NB4 (cell line): Measurements from ENCODE around the gene PDE9A.

Source experiments
- POLR2A ChIP-seq: IDR thresholded peaks from 2 replicates; pipeline ENCODE4 v1.6.1; 2011; ENCODE audit warnings: mild to moderate bottlenecking; ENCODE audit not compliant: insufficient read length; ENCODE audit errors: extremely low read depth
- TF ChIP-seq, protein P1 (sequence below): IDR thresholded peaks from one replicate; pipeline ENCODE4 v1.5.1; 2012; ENCODE audit warnings: low read depth, low read length
- TF ChIP-seq, protein P2 (sequence below): IDR thresholded peaks from 2 replicates; pipeline ENCODE4 v1.6.1; 2011; ENCODE audit warnings: low read depth, low read length

DNA sequence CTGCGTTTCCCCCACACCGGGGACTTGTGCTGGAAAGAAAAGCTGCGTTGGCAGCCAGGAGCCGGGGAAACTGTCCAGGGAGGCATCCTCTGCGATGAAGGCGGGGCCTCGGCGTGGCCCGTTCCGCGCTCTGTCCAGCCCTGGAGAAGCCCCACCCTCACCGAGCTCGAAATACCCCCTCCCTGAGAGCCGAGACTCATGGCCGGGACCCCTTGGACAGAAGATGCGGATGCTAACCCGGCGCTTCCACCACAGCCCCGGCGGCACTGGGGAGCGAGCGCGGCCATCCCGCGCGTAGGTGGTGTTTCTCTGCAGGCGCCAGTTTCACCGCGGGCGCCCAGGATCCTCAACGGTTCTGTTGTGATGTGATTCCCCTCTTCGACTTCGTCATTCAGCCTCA, 31.6 kb downstream of the PDE9A start:
- TF ChIP-seq POLR2A, result peak; percentile 23
- TF ChIP-seq, protein P1, sequence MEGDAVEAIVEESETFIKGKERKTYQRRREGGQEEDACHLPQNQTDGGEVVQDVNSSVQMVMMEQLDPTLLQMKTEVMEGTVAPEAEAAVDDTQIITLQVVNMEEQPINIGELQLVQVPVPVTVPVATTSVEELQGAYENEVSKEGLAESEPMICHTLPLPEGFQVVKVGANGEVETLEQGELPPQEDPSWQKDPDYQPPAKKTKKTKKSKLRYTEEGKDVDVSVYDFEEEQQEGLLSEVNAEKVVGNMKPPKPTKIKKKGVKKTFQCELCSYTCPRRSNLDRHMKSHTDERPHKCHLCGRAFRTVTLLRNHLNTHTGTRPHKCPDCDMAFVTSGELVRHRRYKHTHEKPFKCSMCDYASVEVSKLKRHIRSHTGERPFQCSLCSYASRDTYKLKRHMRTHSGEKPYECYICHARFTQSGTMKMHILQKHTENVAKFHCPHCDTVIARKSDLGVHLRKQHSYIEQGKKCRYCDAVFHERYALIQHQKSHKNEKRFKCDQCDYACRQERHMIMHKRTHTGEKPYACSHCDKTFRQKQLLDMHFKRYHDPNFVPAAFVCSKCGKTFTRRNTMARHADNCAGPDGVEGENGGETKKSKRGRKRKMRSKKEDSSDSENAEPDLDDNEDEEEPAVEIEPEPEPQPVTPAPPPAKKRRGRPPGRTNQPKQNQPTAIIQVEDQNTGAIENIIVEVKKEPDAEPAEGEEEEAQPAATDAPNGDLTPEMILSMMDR, result no peak
- TF ChIP-seq, protein P2, sequence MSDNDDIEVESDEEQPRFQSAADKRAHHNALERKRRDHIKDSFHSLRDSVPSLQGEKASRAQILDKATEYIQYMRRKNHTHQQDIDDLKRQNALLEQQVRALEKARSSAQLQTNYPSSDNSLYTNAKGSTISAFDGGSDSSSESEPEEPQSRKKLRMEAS, result no peak
